DMS114 treated with DMSO at 0.1 percent for 48 hours (cell line): ENCODE results near the gene MRGPRF.
"Not testable (repeated sequence)": the region's sequence is repeated elsewhere in the genome, so short reads cannot be mapped to it uniquely, and the experiment has no call there.

Experiments used
- DNase-seq: peaks from one replicate; lab custom pipeline; 2025; ENCODE audit not compliant: unreplicated experiment; lab: John Stamatoyannopoulos, UW

MRGPRF gene

DNA sequence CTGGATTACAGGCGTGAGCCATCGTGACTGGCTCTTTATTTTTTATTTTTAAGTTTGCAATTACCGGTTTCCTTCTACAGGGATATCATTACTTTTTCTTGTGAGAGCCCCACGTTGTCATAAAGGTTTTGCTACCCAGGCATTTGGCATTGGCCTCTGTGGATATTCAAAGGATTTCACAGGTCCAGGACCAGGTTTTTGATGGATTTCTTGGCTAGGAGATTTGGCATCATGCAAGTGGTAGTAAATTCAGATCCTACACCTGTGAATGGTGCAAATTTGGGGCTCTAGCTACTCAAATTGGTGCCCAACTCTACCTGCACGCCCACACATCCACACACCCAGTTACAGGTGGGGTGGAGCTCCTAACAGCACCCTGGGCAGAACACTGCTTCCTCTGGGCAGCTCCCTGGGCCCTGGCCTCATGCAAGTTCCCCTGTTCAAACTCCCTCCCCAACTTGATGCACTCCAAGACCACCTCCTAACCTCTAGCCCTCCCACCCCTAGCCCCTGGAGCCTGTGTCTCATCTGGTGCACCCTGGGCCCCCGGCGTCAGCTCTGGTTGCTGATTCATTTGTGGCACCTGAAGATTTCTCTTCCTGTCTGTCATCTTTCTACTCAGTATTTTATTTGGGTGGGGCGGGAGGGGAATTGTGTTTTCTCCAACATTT lies 23.0 kb downstream of the MRGPRF start:
- no peak for DNase-seq

- DNase-seq, result no peak
Observed at GRCh38 chr11:68988491-68988890, 24.6 kb downstream of the MRGPRF start.

- no peak for DNase-seq
Observed at GRCh38 chr11:68987211-68987610, 25.8 kb downstream of the MRGPRF start.

DNA sequence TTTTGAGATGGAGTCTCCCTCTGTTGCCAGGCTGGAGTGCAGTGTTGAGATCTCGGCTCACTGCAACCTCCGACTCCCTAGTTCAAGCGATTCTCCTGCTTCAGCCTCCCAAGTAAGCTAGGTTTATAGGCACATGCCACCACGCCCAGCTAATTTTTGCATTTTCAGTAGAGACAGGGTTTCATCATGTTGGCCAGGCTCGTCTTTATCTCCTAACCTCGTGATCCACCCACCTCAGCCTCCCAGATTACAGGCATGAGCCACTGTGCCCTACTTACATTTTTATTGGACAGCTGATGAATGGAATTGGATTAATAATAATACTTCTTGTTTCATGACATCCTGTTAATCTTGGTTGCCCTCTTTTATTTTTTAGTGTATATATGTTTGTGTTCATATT lies 29.2 kb downstream of the MRGPRF start:
- DNase-seq, result no peak

GRCh38 chr11:68982134-68982533 lies 30.9 kb downstream of the MRGPRF start:
- no peak for DNase-seq

- no peak for DNase-seq
Observed at GRCh38 chr11:68980776-68981065, 32.3 kb downstream of the MRGPRF start, which contains the start of gene MRGPRD. Gene MRGPRD, minus strand, starts transcription at chr11:68980986. Its CDS starts 0 bp downstream, at chr11:68980986.

GRCh38 chr11:68979931-68980775 lies 32.9 kb downstream of the MRGPRF start:
- DNase-seq, result no peak

DNA sequence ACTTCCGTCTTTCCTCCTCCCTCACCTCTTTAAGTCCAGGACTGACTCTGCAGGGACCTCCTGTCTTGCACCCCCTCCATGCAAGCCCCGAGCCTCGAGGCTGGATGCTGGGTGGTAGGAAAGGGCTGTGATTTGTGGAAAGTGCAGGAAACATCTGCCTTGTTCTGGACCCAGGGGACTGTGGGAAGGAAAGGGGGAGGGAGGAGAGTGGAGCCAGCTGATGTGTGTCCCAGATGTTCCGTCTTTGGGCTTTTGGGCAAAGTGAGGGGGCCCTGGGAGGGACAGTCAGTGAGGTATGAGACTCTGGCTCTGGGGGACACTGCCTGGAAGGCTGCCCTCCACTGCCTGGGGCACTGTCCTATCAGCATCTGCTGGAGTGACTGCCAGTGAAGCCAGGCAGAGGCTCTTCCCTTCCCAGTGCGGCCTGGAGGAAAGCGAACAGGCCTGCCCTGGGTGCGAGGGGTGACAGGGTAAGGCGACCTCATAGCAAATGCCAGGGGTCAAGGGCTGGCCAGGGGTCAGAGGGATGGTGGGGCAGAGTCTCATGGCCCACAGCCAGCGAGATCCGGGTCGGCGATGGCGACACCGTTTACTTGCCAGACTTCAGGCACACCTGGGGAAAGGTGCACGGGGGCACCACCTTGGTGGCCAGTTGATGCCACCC lies 34.0 kb downstream of the MRGPRF start:
- no peak for DNase-seq

GRCh38 chr11:68978626-68978930 lies 34.5 kb downstream of the MRGPRF start:
- DNase-seq, result no peak

GRCh38 chr11:68977781-68978625 lies 35.0 kb downstream of the MRGPRF start:
- DNase-seq, result no peak

GRCh38 chr11:68976563-68976962 lies 36.5 kb downstream of the MRGPRF start:
- DNase-seq, result no peak

GRCh38 chr11:68976095-68976494 lies 37.0 kb downstream of the MRGPRF start:
- DNase-seq, result no peak

GRCh38 chr11:68974421-68975194 lies 38.4 kb downstream of the MRGPRF start:
- DNase-seq, result peak; percentile 80

- not testable (repeated sequence) for DNase-seq
Observed at GRCh38 chr11:68973706-68974105, 39.3 kb downstream of the MRGPRF start.

DNA sequence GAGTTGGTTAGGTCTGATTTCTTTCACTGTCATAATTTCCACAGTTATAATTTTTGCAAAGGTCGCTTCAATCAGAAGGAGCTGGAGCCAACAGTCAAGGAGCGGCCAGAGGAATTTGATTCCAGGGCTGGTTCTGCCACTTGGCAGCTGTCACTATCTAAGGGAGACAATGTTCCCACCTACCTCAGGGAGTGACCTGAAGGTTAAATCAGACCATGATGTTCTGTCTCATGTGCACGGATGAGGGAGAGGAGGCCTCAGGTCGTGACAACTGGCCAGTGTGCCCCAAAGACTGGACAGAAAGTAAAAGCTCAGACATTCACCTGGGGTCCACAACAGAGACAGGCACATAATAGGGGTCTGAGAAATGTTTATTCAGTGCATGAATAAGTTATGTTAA lies 39.8 kb downstream of the MRGPRF start:
- DNase-seq, result no peak

DNA sequence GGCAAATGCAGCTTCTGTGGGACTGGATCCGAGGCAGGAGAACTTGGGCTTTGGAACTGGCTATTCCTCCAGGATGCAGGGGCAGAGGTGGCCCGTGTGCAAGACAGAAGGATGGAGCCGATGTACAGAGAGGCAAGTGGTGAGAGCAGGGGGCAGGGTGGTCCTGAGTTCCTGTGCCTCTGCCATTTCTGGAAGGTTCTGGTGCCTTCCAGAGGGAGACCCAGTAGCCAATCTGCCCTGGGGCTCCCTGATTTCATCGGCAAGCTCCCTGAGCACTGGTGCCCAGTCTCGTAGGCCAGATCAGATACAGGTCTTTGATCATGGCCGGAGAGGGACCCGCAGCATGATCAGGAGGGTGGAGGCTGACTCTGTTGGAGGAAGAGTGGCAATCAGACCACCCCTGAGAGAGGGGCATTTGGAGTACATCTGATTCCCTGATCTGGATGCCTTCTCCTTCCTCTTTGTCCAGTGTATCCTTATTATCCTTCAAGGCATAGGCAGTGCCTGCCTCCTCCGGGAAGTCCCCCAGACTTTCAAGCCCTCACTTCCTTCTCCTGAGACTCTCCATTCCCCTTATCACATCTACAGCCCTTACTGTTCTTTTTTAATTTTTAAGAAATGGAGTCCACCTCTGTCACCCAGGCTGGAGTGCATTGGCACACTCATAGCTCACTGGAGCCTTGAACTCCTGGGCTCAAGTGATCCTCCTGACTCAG lies 42.0 kb downstream of the MRGPRF start:
- DNase-seq, result no peak

DNA sequence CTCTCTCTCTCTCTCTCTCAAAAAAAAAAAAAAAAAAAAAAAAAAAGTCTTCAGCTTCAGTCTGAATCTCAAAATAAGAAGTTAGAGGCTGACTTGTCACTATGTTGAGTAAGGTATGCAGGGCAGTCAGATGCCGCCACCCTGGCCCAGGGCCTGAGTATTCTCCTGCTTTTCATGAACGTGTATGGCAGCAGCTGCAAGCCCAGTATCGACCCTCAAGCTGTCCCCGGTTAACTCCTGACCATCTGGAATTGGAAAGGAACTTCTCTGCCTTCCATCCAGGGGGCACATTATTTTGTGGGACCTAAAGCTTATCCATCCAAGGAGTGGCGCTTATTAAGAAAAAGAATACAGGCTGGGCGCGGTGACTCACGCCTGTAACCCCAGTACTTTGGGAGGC lies 43.7 kb downstream of the MRGPRF start:
- no peak for DNase-seq

- no peak for DNase-seq
Observed at GRCh38 chr11:68968306-68969250, 44.5 kb downstream of the MRGPRF start.
